ENCODE data around the gene JAML.

DNA sequence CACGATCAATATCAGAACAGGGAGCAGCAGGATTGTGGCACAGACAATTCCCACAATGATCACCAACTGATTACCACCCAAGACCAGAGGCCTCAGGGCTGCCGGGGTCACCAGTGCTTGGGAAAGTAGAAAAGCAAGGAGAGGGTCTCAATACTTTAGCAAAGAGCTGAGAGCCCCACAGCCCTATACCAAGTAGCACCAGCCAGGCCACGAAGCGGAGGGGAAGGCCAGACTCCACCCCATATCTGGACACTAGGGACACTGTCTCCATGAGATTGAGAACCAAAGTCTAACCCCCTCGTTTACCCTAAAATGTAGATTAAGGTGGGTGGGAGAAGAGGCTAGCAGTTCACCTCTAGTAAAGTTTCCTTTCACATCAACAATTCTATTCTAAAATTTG lies 24.3 kb downstream of the JAML start:
- TF ChIP-seq POLR2AphosphoS5 (IDR thresholded peaks at IDR 0.05) = no peak
- TF ChIP-seq CTCF (IDR thresholded peaks at IDR 0.05) = no peak
- no peak for TF ChIP-seq POLR2A (IDR thresholded peaks at IDR 0.05)
- TF ChIP-seq EP300 (IDR thresholded peaks at IDR 0.05; ENCODE audit: low read depth) = no peak
